Panc1 (cell line): ENCODE measurements around the gene PTPN1.

Experiments
- CTCF ChIP-seq: fragments of 450-650 bp; IDR thresholded peaks from 2 replicates; pipeline ENCODE4 v1.5.1; 2017; ENCODE audit warnings: mild to moderate bottlenecking
- POLR2AphosphoS5 ChIP-seq: IDR thresholded peaks from 2 replicates; pipeline ENCODE4 v1.6.1; 2012; ENCODE audit warnings: mild to moderate bottlenecking, low read depth, low read length, moderate library complexity
- REST ChIP-seq, 2 experiments: IDR thresholded peaks; 2 replicates each; pipeline ENCODE4 v1.6.1; 2011 to 2012; ENCODE audit warnings: low read depth in 2 of 2, control low read depth in 1 of 2, low read length in 1 of 2, mild to moderate bottlenecking in 1 of 2, moderate library complexity in 1 of 2; ENCODE audit not compliant: insufficient read depth in 1 of 2
- SIN3A ChIP-seq: IDR thresholded peaks from 2 replicates; pipeline ENCODE4 v1.6.1; 2012; ENCODE audit warnings: low read depth, mild to moderate bottlenecking, low read length, moderate library complexity, borderline replicate concordance; ENCODE audit not compliant: insufficient read depth
- TCF7L2 ChIP-seq: IDR thresholded peaks from 2 replicates; pipeline ENCODE4 v1.6.1; 2011; ENCODE audit warnings: mild to moderate bottlenecking, low read depth, low read length, inconsistent platforms

- TF ChIP-seq CTCF (no peak), POLR2AphosphoS5 (no peak), REST (IDR thresholded peaks at IDR 0.05; ENCODE audit: insufficient read depth in 1 of 2, low read depth in 2 of 2, low read length in 1 of 2) (no peak), SIN3A (no peak), TCF7L2 (no peak)
Observed at GRCh38 chr20:50613438-50614169, 103.4 kb downstream of the PTPN1 start.
